ENCODE data around the gene LMBR1L.

LMBR1L gene

GRCh38 chr12:49111206-49111605 lies 559 bp upstream of the LMBR1L start:
- no peak for DNase-seq

GRCh38 chr12:49109641-49110463 lies 795 bp downstream of the LMBR1L start:
- DNase-seq: no peak

GRCh38 chr12:49108958-49109404 lies 1.7 kb downstream of the LMBR1L start:
- DNase-seq: peak; percentile 42

GRCh38 chr12:49105504-49106084 lies 5.1 kb downstream of the LMBR1L start:
- DNase-seq: no peak

- DNase-seq: no peak
These were observed 5.8 kb downstream of the LMBR1L start for GRCh38 chr12:49104822-49105221.

GRCh38 chr12:49100380-49100779 lies 10.3 kb downstream of the LMBR1L start:
- no peak for DNase-seq

- no peak for DNase-seq
These were observed 11.9 kb downstream of the LMBR1L start for GRCh38 chr12:49098703-49099102.

GRCh38 chr12:49098035-49098451 lies 12.6 kb downstream of the LMBR1L start:
- DNase-seq: peak; percentile 45

GRCh38 chr12:49097381-49097780 lies 13.3 kb downstream of the LMBR1L start:
- no peak for DNase-seq

- DNase-seq: no peak
These were observed 15.7 kb downstream of the LMBR1L start for GRCh38 chr12:49094975-49095365.

- peak; percentile 15 for DNase-seq
These were observed 16.3 kb downstream of the LMBR1L start, which contains the start of gene DHH for GRCh38 chr12:49094160-49094974. DHH (minus strand) TSS chr12:49094801; CDS start chr12:49094512, 289 bp downstream.

GRCh38 chr12:49093792-49094159 lies 16.9 kb downstream of the LMBR1L start:
- no peak for DNase-seq

- DNase-seq: no peak
These were observed 17.7 kb downstream of the LMBR1L start for GRCh38 chr12:49092816-49093406.

GRCh38 chr12:49092086-49092815 lies 18.4 kb downstream of the LMBR1L start:
- DNase-seq: peak; percentile 75

- no peak for DNase-seq
These were observed 18.9 kb downstream of the LMBR1L start for GRCh38 chr12:49091836-49092085.

GRCh38 chr12:49091056-49091835 lies 19.4 kb downstream of the LMBR1L start:
- DNase-seq: no peak

GRCh38 chr12:49089821-49090773 lies 20.6 kb downstream of the LMBR1L start:
- peak; percentile 68 for DNase-seq

GRCh38 chr12:49088932-49089330 lies 21.7 kb downstream of the LMBR1L start:
- no peak for DNase-seq

- DNase-seq: peak; percentile 88
These were observed 22.3 kb downstream of the LMBR1L start for GRCh38 chr12:49088150-49088931.

- DNase-seq: no peak
These were observed 24.5 kb downstream of the LMBR1L start for GRCh38 chr12:49086116-49086515.

Measured in EL (cell line).